Erythroblast (primary cell): ENCODE results near the gene ENG.

Source experiments
- DNase-seq, 2 experiments: peaks; one replicate each; lab custom pipeline; 2025; lab: John Stamatoyannopoulos, UW
- GATA1 ChIP-seq: IDR thresholded peaks from 2 replicates; pipeline ENCODE4 v1.6.1; 2011; ENCODE audit warnings: low read depth, mild to moderate bottlenecking, control low read depth, low read length, moderate library complexity
- POLR2A ChIP-seq: IDR thresholded peaks from 2 replicates; pipeline ENCODE4 v1.6.1; 2011; ENCODE audit warnings: mild to moderate bottlenecking, low read length

Gene ENG

GRCh38 chr9:127854184-127854806, at the start of gene ENG:
Gene ENG, minus strand, starts transcription at chr9:127854658. Its CDS starts 303 bp downstream, at chr9:127854355.
- TF ChIP-seq GATA1 (no peak), POLR2A (peak; percentile 25)
- peak; percentile 48 to 58 for DNase-seq

- peak; percentile 83 to 84 for DNase-seq
- TF ChIP-seq GATA1 (no peak), POLR2A (peak; percentile 63)
Measured at GRCh38 chr9:127903557-127904475, 49.4 kb upstream of the ENG start.

DNA sequence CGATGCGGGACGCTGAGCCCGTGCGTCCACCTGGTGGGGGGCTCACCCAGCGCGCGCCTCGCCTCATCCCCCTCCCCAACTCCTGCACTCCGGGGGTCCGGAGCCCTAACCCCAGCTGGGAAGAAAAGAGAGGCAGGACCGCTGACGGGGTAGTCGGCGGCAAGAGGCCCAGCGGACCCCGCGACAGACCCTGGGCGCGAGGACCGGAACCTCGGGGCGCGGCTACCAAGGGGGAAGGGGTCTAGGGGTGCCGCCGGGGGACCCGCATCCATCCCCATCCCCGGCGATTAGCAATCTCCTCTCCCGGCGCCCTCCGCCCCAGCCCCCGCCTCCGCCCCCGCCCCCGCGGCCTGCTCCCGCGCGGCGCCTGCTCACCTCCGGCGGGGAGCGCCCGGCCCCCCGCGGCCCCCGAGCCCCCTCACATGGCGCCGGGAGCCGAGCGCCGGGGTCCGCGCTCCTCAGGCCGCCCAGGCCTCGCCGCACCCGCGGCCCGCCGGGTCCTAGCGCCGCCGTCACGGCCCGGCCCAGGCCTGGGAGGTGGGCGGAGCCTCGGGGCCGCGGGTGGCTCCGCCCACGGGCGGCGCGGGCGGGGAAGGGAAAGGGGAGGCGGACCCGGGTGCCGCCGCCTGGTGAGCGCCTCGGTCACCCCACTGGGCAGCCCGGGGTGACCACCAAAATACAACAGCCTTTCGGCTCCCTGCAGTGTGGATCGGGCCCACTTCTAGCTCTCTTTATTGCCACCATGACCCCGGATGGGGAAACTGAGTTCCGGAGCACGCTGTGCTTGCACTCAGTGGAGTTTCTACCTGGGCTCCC, 44.9 kb upstream of the ENG start, which contains the start of gene ST6GALNAC6:
Gene ST6GALNAC6 (minus strand): TSS at position 476 of the 816 bp plus-strand sequence. CDS start 1,622 bp downstream, outside the sequence.
- TF ChIP-seq GATA1 (no peak), POLR2A (peak; percentile 52)

DNA sequence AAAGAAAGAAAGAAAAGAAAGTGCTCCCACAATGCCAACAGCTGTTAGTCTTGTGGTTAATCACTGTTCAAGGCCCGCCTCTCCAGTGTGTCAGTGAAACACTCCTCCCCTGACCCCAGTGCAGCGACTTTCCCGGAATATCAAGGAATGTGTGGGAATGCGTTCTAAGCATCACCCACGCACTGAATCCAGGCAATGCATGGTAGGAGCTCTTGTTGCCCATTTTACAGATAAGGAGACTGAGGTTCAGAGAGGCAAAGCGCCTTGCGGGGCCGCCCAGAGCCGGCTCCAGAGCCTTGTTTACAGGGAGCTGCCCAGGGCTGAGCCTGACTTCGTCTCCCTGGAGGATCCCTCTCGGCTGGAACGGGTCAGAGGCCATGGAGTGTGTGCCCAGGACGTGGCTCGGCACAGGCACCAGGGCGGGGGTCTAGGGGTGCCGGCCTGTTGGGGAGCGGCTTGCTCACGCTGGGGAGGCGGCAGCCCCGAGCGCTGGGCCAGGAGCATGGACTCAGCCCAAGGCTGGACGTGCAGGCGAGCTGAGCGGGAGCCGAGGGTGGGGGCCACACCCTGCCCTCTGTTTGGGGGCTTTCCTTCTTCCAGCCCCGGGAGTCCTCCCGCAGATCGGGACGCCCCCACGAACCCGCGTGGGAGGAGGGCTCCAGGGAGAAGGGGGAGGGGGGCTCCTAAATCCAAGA, 44.1 kb upstream of the ENG start:
- no peak for TF ChIP-seq POLR2A
- no peak for TF ChIP-seq GATA1
- peak; percentile 59 to 65 for DNase-seq

More for the DNA sequence above, 44.9 kb upstream of the ENG start, which contains the start of gene ST6GALNAC6:
- DNase-seq = peak; percentile 85 to 91

- TF ChIP-seq GATA1 (no peak), POLR2A (no peak)
- DNase-seq = peak; percentile 86 to 90
Measured at GRCh38 chr9:127897193-127897692, 42.8 kb upstream of the ENG start.

DNA sequence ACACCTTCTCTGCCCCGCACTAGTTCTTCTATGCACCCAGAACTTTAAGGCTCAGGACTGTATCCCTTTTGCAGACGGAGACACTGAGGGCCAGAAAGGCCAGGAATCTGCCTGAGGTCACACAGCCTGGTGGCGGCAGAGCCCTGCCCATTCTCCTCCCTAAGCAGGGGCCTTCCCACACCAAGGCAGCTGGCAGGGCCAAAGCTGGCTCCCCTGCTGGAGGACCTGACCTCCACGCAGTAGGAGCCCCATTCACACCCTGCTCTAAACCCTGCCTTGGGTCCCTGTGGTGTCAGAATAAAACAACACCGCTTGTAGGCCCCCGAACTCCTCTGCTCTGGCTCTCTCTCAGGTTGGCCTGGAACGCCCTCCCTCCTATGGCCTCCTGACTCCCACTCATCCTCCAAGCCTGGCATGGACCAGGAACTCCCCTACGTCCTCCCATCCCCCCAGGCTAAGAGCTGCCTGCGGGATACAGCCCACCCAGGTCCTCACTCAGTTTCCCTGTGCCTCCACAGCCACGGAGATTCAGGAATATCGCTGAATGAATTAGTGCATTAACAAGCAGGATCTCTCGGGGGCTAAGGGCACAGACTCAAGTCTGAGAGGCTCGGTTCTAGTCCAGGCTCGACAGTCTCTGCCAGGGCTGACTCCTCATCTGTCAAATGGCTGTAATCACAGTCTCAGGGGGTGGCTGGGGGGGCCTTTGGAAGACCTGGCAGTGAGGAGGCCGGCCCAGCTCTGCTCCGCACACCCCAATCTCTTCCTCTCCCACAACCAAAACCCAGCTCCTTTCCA, 42.1 kb upstream of the ENG start:
- no peak for DNase-seq
- TF ChIP-seq POLR2A = no peak
- TF ChIP-seq GATA1 = no peak

GRCh38 chr9:127895811-127896210, 41.4 kb upstream of the ENG start:
- no peak for DNase-seq
- TF ChIP-seq GATA1 = no peak
- no peak for TF ChIP-seq POLR2A

DNA sequence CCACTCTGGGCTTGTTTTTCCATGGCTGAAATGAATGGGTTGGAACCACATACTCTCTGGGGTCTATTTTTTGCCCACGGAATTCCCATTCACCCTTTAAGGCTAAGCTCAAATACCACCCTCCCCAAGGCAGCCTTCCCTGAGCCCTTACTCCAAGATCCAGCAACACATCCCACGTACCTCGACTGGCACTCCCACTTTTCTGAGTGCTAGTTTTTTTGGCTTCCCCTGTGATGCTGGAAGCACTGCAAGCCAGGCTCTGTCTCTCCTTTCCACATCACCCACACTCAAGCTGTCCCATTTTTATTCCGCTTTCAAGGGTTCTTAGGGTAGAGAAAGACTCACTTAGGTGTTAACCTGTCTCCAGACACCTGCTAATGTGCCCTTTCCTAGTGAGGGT, 38.9 kb upstream of the ENG start:
- TF ChIP-seq GATA1 (no peak), POLR2A (no peak)
- DNase-seq = no peak

GRCh38 chr9:127892831-127893230, 38.4 kb upstream of the ENG start:
- no peak for DNase-seq
- TF ChIP-seq POLR2A = no peak
- TF ChIP-seq GATA1 = no peak

GRCh38 chr9:127890053-127890452, 35.6 kb upstream of the ENG start:
- DNase-seq = no peak
- TF ChIP-seq POLR2A = no peak

DNA sequence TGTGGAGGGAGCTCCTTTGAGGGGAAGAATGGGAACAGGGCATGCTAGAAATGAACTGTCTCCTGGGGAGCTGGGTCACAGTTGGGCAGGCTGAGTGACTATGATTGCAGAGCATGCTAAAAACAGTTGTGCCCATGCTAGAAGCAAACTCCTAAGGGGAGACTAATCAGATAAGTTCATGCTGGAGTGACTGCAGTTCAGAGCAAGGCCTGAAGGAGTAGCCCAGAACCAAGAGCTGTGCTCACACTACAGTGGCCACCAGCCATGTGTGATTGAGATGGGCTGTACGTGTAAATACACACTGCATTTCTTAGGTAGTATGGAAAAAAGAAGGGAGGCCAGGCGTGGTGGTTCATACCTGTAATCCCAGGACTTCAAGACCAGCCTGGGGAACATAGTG, 33.3 kb upstream of the ENG start:
- no peak for TF ChIP-seq GATA1
- TF ChIP-seq POLR2A = no peak
- DNase-seq = peak; percentile 64 to 72
